WTC11 (cell line): ENCODE measurements around the gene CYP4F2. TPM values are rescaled to one million over a fixed set of nuclear protein-coding genes. Genes with fewer than 3 reads are reported as not detected.

Experiments
- ATAC-seq: fragments of 200-7000 bp; cut with Tn5 transposase; 2 replicates; pipeline ENCODE4 v1.10.0; 2021; ENCODE audit warnings: mild to moderate bottlenecking, moderate library complexity
- CTCF ChIA-PET: fragments of 300-600 bp; sonication (Branson Sonifier 250); formaldehyde crosslinking; loops from one replicate; lab custom pipeline; 2021; ENCODE audit warnings: antibody characterized with exemption; lab: Charles Lee
- POLR2A ChIA-PET: fragments of 350-600 bp; sonication (Branson Sonifier 250); formaldehyde crosslinking; loops from one replicate; lab custom pipeline; 2021; ENCODE audit warnings: antibody characterized with exemption; lab: Charles Lee
- DNase-seq: peaks from one replicate; pipeline ENCODE4 v3.0.0; 2021; ENCODE audit warnings: low spot score
- H3K27ac Mint-ChIP-seq: 2 replicates; pipeline ENCODE4 v1.8.0; 2021; ENCODE audit warnings: mixed read lengths
- H3K27me3 Mint-ChIP-seq: 2 replicates; pipeline ENCODE4 v1.8.0; 2021; ENCODE audit warnings: low read depth, mild to moderate bottlenecking, moderate library complexity, mixed read lengths
- H3K36me3 Mint-ChIP-seq: 2 replicates; pipeline ENCODE4 v1.8.0; 2021; ENCODE audit warnings: mixed read lengths
- H3K4me1 Mint-ChIP-seq: 2 replicates; pipeline ENCODE4 v1.8.0; 2022; ENCODE audit warnings: mixed read lengths
- H3K4me3 Mint-ChIP-seq: 2 replicates; pipeline ENCODE4 v1.8.0; 2021; ENCODE audit warnings: mild to moderate bottlenecking, moderate library complexity, mixed read lengths
- H3K9me3 Mint-ChIP-seq: 2 replicates; pipeline ENCODE4 v1.8.0; 2021; ENCODE audit warnings: mixed read lengths
- FOXP1 ChIP-seq: sonication (generic); formaldehyde crosslinking; IDR thresholded peaks from 2 replicates; pipeline ENCODE4 v1.8.0; 2022; ENCODE audit warnings: missing genetic modification reagents, mild to moderate bottlenecking, moderate library complexity, borderline replicate concordance
- GTF2I ChIP-seq: fragments of 250-450 bp; sonication (Bioruptor Pico); conservative IDR thresholded peaks from 2 replicates; pipeline ENCODE4 v1.4.0; 2021; ENCODE audit warnings: mild to moderate bottlenecking
- IRF2 ChIP-seq: sonication (generic); formaldehyde crosslinking; IDR thresholded peaks from 2 replicates; pipeline ENCODE4 v1.8.0; 2022; ENCODE audit warnings: low read depth, missing genetic modification reagents, borderline replicate concordance
- JAZF1 ChIP-seq: fragments of 250-450 bp; sonication (Bioruptor Pico); IDR thresholded peaks from 2 replicates; pipeline ENCODE4 v1.9.0; 2021; ENCODE audit warnings: moderate library complexity, mild to moderate bottlenecking, inconsistent platforms
- NFYB ChIP-seq: sonication (generic); formaldehyde crosslinking; conservative IDR thresholded peaks from 2 replicates; pipeline ENCODE4 v1.8.0; 2022; ENCODE audit warnings: low read depth, missing genetic modification reagents
- RORB ChIP-seq: fragments of 250-450 bp; sonication (Bioruptor Pico); IDR thresholded peaks from 2 replicates; pipeline ENCODE4 v1.9.0; 2021; ENCODE audit warnings: mild to moderate bottlenecking
- TCF7 ChIP-seq: sonication (generic); formaldehyde crosslinking; IDR thresholded peaks from 2 replicates; pipeline ENCODE4 v1.8.0; 2022; ENCODE audit warnings: mild to moderate bottlenecking, low read depth, missing genetic modification reagents, moderate library complexity
- ZNF396 ChIP-seq: fragments of 250-450 bp; sonication (Bioruptor Pico); IDR thresholded peaks from 2 replicates; pipeline ENCODE4 v1.8.0; 2021; ENCODE audit warnings: mild to moderate bottlenecking, moderate library complexity, borderline replicate concordance
- total RNA-seq: library from RNA; stranded (reverse); gene quantifications from 3 replicates; pipeline ENCODE4 v1.2.3, GENCODE V29; 2021
- TF ChIP-seq, protein P1 (sequence below): fragments of 200-600 bp; IDR thresholded peaks from 2 replicates; pipeline ENCODE4 v1.8.0; 2022; ENCODE audit warnings: antibody characterized with exemption
- TF ChIP-seq, protein P2 (sequence below): sonication (generic); formaldehyde crosslinking; IDR thresholded peaks from 2 replicates; pipeline ENCODE4 v1.8.0; 2022; ENCODE audit warnings: missing genetic modification reagents
- TF ChIP-seq, protein P3 (sequence below): sonication (generic); formaldehyde crosslinking; IDR thresholded peaks from 2 replicates; pipeline ENCODE4 v1.8.1; 2023; ENCODE audit warnings: mild to moderate bottlenecking, missing genetic modification reagents, moderate library complexity
- TF ChIP-seq, protein P4 (sequence below): sonication (generic); formaldehyde crosslinking; conservative IDR thresholded peaks from 2 replicates; pipeline ENCODE4 v1.8.1; 2022; ENCODE audit warnings: mild to moderate bottlenecking, missing genetic modification reagents
- TF ChIP-seq, protein P5 (sequence below): sonication (generic); formaldehyde crosslinking; IDR thresholded peaks from 2 replicates; pipeline ENCODE4 v1.8.0; 2022; ENCODE audit warnings: mild to moderate bottlenecking, missing genetic modification reagents
- TF ChIP-seq, protein P6 (sequence below): fragments of 250-450 bp; sonication (Bioruptor Pico); IDR thresholded peaks from 2 replicates; pipeline ENCODE4 v1.8.0; 2021; ENCODE audit warnings: mild to moderate bottlenecking
- TF ChIP-seq, protein P7 (sequence below): fragments of 250-450 bp; sonication (Bioruptor Pico); conservative IDR thresholded peaks from 2 replicates; pipeline ENCODE4 v1.9.0; 2021; ENCODE audit warnings: mild to moderate bottlenecking
- TF ChIP-seq, protein P8 (sequence below): sonication (generic); formaldehyde crosslinking; IDR thresholded peaks from 2 replicates; pipeline ENCODE4 v1.8.1; 2022; ENCODE audit warnings: missing genetic modification reagents, borderline replicate concordance
- TF ChIP-seq, protein P9 (sequence below): fragments of 250-450 bp; sonication (Bioruptor Pico); IDR thresholded peaks from 2 replicates; pipeline ENCODE4 v1.9.0; 2021; ENCODE audit warnings: mild to moderate bottlenecking
- TF ChIP-seq, protein P10 (sequence below): sonication (generic); formaldehyde crosslinking; IDR thresholded peaks from 2 replicates; pipeline ENCODE4 v1.8.1; 2022; ENCODE audit warnings: mild to moderate bottlenecking, moderate library complexity, missing genetic modification reagents

Gene CYP4F2
- total RNA-seq, 1 experiment from 2014 or later: 0.24 TPM

DNA sequence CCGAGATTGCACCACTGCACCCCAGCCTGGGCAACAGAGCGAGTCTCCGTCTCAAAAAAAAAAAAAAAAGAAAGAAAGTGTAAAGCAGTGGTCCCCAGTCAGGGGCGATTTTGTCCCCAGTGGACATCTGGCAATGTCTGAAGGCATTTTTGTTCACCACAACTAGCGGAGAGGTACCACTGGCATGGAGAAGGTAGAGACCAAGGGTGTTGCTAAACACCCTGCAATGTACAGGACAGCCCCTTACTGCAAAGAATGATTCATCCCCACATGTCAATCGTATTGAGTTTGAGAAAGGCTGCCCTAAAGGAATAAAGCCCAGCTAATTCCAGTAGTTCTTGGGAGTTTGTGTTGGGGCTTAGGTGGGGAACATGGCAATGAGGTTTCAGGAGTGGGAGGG lies 38.7 kb downstream of the CYP4F2 start:
- no peaks in the 10 kb centered on the region for H3K4me1 Mint-ChIP-seq
- H3K27ac Mint-ChIP-seq: no peak overlapping the region
- CTCF ChIA-PET: no interaction called here
- TF ChIP-seq, protein P1, sequence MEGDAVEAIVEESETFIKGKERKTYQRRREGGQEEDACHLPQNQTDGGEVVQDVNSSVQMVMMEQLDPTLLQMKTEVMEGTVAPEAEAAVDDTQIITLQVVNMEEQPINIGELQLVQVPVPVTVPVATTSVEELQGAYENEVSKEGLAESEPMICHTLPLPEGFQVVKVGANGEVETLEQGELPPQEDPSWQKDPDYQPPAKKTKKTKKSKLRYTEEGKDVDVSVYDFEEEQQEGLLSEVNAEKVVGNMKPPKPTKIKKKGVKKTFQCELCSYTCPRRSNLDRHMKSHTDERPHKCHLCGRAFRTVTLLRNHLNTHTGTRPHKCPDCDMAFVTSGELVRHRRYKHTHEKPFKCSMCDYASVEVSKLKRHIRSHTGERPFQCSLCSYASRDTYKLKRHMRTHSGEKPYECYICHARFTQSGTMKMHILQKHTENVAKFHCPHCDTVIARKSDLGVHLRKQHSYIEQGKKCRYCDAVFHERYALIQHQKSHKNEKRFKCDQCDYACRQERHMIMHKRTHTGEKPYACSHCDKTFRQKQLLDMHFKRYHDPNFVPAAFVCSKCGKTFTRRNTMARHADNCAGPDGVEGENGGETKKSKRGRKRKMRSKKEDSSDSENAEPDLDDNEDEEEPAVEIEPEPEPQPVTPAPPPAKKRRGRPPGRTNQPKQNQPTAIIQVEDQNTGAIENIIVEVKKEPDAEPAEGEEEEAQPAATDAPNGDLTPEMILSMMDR: no peak
- TF ChIP-seq, protein P2, sequence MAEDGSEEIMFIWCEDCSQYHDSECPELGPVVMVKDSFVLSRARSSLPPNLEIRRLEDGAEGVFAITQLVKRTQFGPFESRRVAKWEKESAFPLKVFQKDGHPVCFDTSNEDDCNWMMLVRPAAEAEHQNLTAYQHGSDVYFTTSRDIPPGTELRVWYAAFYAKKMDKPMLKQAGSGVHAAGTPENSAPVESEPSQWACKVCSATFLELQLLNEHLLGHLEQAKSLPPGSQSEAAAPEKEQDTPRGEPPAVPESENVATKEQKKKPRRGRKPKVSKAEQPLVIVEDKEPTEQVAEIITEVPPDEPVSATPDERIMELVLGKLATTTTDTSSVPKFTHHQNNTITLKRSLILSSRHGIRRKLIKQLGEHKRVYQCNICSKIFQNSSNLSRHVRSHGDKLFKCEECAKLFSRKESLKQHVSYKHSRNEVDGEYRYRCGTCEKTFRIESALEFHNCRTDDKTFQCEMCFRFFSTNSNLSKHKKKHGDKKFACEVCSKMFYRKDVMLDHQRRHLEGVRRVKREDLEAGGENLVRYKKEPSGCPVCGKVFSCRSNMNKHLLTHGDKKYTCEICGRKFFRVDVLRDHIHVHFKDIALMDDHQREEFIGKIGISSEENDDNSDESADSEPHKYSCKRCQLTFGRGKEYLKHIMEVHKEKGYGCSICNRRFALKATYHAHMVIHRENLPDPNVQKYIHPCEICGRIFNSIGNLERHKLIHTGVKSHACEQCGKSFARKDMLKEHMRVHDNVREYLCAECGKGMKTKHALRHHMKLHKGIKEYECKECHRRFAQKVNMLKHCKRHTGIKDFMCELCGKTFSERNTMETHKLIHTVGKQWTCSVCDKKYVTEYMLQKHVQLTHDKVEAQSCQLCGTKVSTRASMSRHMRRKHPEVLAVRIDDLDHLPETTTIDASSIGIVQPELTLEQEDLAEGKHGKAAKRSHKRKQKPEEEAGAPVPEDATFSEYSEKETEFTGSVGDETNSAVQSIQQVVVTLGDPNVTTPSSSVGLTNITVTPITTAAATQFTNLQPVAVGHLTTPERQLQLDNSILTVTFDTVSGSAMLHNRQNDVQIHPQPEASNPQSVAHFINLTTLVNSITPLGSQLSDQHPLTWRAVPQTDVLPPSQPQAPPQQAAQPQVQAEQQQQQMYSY (CRISPR knock-in tag): no peak
- TF ChIP-seq IRF2 (CRISPR knock-in tag): no peak
- TF ChIP-seq NFYB (CRISPR knock-in tag): no peak
- TF ChIP-seq, protein P3, sequence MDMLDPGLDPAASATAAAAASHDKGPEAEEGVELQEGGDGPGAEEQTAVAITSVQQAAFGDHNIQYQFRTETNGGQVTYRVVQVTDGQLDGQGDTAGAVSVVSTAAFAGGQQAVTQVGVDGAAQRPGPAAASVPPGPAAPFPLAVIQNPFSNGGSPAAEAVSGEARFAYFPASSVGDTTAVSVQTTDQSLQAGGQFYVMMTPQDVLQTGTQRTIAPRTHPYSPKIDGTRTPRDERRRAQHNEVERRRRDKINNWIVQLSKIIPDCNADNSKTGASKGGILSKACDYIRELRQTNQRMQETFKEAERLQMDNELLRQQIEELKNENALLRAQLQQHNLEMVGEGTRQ (CRISPR knock-in tag): no peak
- no peak for TF ChIP-seq GTF2I (CRISPR knock-in tag)
- TF ChIP-seq FOXP1 (CRISPR knock-in tag): no peak
- TF ChIP-seq, protein P4, sequence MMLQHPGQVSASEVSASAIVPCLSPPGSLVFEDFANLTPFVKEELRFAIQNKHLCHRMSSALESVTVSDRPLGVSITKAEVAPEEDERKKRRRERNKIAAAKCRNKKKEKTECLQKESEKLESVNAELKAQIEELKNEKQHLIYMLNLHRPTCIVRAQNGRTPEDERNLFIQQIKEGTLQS (CRISPR knock-in tag): no peak
- TF ChIP-seq ZNF396 (CRISPR knock-in tag): no peak
- TF ChIP-seq JAZF1 (CRISPR knock-in tag): no peak
- TF ChIP-seq, protein P5, sequence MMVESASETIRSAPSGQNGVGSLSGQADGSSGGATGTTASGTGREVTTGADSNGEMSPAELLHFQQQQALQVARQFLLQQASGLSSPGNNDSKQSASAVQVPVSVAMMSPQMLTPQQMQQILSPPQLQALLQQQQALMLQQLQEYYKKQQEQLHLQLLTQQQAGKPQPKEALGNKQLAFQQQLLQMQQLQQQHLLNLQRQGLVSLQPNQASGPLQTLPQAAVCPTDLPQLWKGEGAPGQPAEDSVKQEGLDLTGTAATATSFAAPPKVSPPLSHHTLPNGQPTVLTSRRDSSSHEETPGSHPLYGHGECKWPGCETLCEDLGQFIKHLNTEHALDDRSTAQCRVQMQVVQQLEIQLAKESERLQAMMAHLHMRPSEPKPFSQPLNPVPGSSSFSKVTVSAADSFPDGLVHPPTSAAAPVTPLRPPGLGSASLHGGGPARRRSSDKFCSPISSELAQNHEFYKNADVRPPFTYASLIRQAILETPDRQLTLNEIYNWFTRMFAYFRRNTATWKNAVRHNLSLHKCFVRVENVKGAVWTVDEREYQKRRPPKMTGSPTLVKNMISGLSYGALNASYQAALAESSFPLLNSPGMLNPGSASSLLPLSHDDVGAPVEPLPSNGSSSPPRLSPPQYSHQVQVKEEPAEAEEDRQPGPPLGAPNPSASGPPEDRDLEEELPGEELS (CRISPR knock-in tag): no peak
- TF ChIP-seq TCF7 (CRISPR knock-in tag): no peak
- TF ChIP-seq, protein P6, sequence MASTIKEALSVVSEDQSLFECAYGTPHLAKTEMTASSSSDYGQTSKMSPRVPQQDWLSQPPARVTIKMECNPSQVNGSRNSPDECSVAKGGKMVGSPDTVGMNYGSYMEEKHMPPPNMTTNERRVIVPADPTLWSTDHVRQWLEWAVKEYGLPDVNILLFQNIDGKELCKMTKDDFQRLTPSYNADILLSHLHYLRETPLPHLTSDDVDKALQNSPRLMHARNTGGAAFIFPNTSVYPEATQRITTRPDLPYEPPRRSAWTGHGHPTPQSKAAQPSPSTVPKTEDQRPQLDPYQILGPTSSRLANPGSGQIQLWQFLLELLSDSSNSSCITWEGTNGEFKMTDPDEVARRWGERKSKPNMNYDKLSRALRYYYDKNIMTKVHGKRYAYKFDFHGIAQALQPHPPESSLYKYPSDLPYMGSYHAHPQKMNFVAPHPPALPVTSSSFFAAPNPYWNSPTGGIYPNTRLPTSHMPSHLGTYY (CRISPR knock-in tag): no peak
- ATAC-seq (no peak), DNase-seq (no peak)
- H3K9me3 Mint-ChIP-seq: peaks cover 26% of the 10 kb centered on the region
- H3K27me3 Mint-ChIP-seq: no peaks in the 10 kb centered on the region; the same call in 1 of the 2 replicates
- POLR2A ChIA-PET: no interaction called here
- H3K4me3 Mint-ChIP-seq: no peak overlapping the region
- H3K36me3 Mint-ChIP-seq: peaks cover 7% of the 10 kb centered on the region

DNA sequence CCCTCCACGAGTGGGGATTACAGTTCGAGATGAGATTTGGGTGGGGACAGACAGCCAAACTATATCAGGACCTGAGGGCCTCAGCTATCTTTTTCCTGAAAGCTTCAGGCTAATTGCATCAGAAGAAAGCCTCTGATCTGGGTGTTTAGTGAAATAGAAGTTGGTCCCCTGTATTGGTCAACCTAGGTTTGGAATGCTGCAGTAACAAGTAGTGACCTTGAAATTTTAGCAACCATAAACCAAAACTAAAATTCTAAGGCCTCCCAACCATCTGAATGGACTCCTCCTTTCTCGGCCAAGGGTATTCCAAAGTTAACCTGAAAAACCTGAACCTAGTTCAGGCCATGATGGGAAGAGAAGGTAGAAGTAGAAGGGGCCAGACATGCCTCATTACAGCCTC lies 47.5 kb downstream of the CYP4F2 start:
- H3K27me3 Mint-ChIP-seq: peaks cover 13% of the 10 kb centered on the region; the same call in 1 of the 2 replicates
- peaks cover 32% of the 10 kb centered on the region for H3K36me3 Mint-ChIP-seq
- CTCF ChIA-PET: interaction anchor here (0.7 kb wide), 1 partner anchor 641 kb away, joined by 6 read pairs; no protein-coding TSS in a partner anchor
- H3K9me3 Mint-ChIP-seq: peaks cover 52% of the 10 kb centered on the region
- H3K4me3 Mint-ChIP-seq: no peak overlapping the region
- H3K27ac Mint-ChIP-seq: no peak overlapping the region
- H3K4me1 Mint-ChIP-seq: no peaks in the 10 kb centered on the region
- DNase-seq (no peak), ATAC-seq (no peak)
- POLR2A ChIA-PET: interaction anchor here (0.7 kb wide), 1 partner anchor 24 kb away, joined by 9 read pairs; no protein-coding TSS in a partner anchor
- TF ChIP-seq, protein P7, sequence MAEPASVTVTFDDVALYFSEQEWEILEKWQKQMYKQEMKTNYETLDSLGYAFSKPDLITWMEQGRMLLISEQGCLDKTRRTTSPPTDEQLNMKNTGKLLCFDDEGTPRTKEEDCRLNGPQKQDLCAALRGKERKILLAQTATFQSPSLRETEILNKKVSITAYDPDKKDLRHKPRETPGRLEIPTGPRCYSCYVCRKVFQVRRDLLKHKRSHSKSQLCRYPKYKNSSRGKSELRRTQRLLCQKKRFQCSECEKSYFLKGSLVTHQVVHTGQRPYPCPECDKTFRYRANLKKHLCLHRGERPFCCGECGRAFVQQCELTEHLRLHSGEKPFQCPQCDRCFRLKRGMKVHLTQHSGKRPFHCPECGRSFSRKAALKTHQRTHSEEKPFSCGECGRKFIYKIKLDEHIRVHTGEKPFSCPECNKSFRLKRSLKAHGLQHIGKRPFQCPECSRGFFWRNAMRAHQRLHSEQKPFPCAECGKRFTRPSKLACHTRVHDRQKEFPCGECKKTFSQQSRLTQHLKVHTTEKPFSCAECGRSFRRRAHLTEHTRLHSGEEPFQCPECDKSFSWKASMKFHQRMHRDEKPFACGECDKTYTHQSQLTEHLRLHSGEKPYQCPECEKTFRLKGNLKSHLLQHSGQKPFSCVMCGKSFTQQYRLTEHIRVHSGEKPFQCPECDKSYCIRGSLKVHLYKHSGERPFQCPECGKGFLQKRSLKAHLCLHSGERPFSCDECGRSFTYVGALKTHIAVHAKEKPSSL (CRISPR knock-in tag): no peak
- no peak for TF ChIP-seq RORB (CRISPR knock-in tag)
- TF ChIP-seq, protein P8, sequence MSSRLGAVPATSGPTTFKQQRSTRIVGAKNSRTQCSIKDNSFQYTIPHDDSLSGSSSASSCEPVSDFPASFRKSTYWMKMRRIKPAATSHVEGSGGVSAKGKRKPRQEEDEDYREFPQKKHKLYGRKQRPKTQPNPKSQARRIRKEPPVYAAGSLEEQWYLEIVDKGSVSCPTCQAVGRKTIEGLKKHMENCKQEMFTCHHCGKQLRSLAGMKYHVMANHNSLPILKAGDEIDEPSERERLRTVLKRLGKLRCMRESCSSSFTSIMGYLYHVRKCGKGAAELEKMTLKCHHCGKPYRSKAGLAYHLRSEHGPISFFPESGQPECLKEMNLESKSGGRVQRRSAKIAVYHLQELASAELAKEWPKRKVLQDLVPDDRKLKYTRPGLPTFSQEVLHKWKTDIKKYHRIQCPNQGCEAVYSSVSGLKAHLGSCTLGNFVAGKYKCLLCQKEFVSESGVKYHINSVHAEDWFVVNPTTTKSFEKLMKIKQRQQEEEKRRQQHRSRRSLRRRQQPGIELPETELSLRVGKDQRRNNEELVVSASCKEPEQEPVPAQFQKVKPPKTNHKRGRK (CRISPR knock-in tag): no peak
- TF ChIP-seq, protein P9, sequence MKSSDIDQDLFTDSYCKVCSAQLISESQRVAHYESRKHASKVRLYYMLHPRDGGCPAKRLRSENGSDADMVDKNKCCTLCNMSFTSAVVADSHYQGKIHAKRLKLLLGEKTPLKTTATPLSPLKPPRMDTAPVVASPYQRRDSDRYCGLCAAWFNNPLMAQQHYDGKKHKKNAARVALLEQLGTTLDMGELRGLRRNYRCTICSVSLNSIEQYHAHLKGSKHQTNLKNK (CRISPR knock-in tag): no peak
- TF ChIP-seq, protein P10, sequence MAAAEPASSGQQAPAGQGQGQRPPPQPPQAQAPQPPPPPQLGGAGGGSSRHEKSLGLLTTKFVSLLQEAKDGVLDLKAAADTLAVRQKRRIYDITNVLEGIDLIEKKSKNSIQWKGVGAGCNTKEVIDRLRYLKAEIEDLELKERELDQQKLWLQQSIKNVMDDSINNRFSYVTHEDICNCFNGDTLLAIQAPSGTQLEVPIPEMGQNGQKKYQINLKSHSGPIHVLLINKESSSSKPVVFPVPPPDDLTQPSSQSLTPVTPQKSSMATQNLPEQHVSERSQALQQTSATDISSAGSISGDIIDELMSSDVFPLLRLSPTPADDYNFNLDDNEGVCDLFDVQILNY (CRISPR knock-in tag): no peak
